K562 (cell line): ENCODE results near the gene TRPC4AP. TPM values are rescaled to one million over a fixed set of nuclear protein-coding genes. Genes with fewer than 3 reads are reported as not detected.

ENCODE experiments used
- DDX20 ChIP-seq: fragments of 450-650 bp; IDR thresholded peaks from 2 replicates; pipeline ENCODE4 v1.6.1; 2016; ENCODE audit warnings: missing genetic modification characterization, low read depth, mild to moderate bottlenecking, missing compliant biosample characterization, moderate library complexity
- STAT5A ChIP-seq: IDR thresholded peaks from 2 replicates; pipeline ENCODE4 v1.6.1; 2012; ENCODE audit warnings: low read length, inconsistent platforms, borderline replicate concordance
- TARDBP ChIP-seq: fragments of 450-650 bp; IDR thresholded peaks from 2 replicates; pipeline ENCODE4 v1.6.1; 2016
- polyA plus RNA-seq, 8 experiments: library from polyadenylated mRNA; depleted of rRNA in 4 of 8; stranded (reverse) in 5 of 8; unstranded in 3 of 8; fragments of >200 nt; fragmentation: Nextera tagmentation in 2 of 8; fragmentation: Illumina TruSeq in 1 of 8; extraction: Ambion mirVana in 2 of 8; extraction: Trizol in 1 of 8; gene quantifications; 2 replicates each; pipeline versions ENCODE4 v1.2.1 to v1.2.3, GENCODE V29; 2011 to 2014; ENCODE audit warnings: inconsistent platforms in 1 of 8, missing spikeins in 1 of 8
- total RNA-seq, 7 experiments: library from RNA; depleted of rRNA in 6 of 7; stranded (reverse); fragments of >200 nt in 6 of 7; fragmentation: Illumina TruSeq in 2 of 7; extraction: Trizol in 2 of 7; gene quantifications; 2 replicates each; pipeline versions ENCODE4 v1.2.1 to v1.2.3, GENCODE V29; 2011 to 2021; ENCODE audit warnings: low replicate concordance in 1 of 7
- TF ChIP-seq, protein P1 (sequence below): fragments of 250-450 bp; sonication (Bioruptor Pico); IDR thresholded peaks from 2 replicates; pipeline ENCODE4 v1.5.0; 2021; ENCODE audit warnings: mild to moderate bottlenecking, borderline replicate concordance
- TF ChIP-seq, protein P2 (sequence below), 2 experiments: fragments of 450-650 bp in 1 of 2; sonication (generic) in 1 of 2; formaldehyde crosslinking in 1 of 2; IDR thresholded peaks; 2 replicates each; pipeline versions ENCODE4 v1.7.1 to v1.9.0; 2016 to 2022; ENCODE audit warnings: inconsistent platforms in 1 of 2, mild to moderate bottlenecking in 1 of 2, missing genetic modification reagents in 1 of 2

The TRPC4AP gene
- total and polyA plus RNA-seq, 9 of the 15 experiments (the other 6 are each of a cell fraction or from before 2014, with no cell fraction given): 2.3 to 70.3 (median 33.3) TPM

DNA sequence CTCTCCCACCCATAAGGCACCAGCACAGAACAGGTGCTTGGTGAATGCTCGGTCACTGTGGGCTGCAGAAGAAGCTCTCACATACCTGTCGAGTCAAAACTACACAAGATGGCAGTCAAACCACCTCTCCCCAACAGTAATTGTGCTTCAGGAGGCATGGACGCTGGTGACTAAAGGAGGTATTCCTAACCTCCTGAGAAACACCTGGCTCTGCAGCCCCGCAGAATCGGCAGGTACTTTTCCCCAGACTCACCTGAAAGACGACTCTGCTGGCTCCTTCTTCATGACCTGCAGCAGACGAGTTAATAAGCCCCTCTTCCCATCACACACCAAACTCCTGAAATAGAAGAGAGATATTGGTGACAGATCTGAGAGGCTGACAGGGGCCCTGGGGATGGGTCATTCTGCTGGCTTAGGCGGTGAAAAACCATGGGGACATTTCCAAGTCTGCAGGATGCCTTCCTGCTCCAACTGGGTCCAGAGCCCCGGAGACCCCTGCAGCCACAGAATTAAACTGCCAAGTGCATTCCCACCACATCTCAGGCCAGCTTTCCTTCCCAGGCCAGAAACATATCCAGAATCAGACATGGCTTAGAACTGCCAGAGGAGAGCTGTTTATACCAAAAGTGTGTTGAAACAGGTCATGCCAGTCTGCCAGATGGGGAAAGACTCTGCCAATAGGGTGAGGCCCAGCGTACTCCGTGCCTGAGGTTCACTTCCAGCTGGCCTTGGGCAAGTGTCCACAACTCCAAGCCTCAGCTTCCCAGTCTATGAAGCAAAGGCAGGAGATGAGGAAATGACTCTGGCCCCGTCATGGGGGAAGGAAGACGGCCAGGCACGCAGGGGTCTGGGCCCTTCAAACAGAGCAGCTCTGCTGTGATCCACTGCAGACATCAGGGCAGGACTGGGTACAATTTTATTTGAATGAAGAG is 83.9 kb downstream of the TRPC4AP start (continued):
- TF ChIP-seq DDX20 (tag) (no peak), STAT5A (no peak), TARDBP (no peak)
- TF ChIP-seq, protein P1, sequence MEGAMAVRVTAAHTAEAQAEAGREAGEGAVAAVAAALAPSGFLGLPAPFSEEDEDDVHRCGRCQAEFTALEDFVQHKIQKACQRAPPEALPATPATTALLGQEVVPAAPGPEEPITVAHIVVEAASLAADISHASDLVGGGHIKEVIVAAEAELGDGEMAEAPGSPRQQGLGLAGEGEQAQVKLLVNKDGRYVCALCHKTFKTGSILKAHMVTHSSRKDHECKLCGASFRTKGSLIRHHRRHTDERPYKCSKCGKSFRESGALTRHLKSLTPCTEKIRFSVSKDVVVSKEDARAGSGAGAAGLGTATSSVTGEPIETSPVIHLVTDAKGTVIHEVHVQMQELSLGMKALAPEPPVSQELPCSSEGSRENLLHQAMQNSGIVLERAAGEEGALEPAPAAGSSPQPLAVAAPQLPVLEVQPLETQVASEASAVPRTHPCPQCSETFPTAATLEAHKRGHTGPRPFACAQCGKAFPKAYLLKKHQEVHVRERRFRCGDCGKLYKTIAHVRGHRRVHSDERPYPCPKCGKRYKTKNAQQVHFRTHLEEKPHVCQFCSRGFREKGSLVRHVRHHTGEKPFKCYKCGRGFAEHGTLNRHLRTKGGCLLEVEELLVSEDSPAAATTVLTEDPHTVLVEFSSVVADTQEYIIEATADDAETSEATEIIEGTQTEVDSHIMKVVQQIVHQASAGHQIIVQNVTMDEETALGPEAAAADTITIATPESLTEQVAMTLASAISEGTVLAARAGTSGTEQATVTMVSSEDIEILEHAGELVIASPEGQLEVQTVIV: no peak
- TF ChIP-seq, protein P2, sequence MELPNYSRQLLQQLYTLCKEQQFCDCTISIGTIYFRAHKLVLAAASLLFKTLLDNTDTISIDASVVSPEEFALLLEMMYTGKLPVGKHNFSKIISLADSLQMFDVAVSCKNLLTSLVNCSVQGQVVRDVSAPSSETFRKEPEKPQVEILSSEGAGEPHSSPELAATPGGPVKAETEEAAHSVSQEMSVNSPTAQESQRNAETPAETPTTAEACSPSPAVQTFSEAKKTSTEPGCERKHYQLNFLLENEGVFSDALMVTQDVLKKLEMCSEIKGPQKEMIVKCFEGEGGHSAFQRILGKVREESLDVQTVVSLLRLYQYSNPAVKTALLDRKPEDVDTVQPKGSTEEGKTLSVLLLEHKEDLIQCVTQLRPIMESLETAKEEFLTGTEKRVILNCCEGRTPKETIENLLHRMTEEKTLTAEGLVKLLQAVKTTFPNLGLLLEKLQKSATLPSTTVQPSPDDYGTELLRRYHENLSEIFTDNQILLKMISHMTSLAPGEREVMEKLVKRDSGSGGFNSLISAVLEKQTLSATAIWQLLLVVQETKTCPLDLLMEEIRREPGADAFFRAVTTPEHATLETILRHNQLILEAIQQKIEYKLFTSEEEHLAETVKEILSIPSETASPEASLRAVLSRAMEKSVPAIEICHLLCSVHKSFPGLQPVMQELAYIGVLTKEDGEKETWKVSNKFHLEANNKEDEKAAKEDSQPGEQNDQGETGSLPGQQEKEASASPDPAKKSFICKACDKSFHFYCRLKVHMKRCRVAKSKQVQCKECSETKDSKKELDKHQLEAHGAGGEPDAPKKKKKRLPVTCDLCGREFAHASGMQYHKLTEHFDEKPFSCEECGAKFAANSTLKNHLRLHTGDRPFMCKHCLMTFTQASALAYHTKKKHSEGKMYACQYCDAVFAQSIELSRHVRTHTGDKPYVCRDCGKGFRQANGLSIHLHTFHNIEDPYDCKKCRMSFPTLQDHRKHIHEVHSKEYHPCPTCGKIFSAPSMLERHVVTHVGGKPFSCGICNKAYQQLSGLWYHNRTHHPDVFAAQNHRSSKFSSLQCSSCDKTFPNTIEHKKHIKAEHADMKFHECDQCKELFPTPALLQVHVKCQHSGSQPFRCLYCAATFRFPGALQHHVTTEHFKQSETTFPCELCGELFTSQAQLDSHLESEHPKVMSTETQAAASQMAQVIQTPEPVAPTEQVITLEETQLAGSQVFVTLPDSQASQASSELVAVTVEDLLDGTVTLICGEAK (IDR thresholded peaks at IDR 0.05): no peak
- TF ChIP-seq, protein P2 (CRISPR knock-in tag; IDR thresholded peaks at IDR 0.05): no peak
